ENCODE results near the gene MEIOSIN.

Gene MEIOSIN

DNA sequence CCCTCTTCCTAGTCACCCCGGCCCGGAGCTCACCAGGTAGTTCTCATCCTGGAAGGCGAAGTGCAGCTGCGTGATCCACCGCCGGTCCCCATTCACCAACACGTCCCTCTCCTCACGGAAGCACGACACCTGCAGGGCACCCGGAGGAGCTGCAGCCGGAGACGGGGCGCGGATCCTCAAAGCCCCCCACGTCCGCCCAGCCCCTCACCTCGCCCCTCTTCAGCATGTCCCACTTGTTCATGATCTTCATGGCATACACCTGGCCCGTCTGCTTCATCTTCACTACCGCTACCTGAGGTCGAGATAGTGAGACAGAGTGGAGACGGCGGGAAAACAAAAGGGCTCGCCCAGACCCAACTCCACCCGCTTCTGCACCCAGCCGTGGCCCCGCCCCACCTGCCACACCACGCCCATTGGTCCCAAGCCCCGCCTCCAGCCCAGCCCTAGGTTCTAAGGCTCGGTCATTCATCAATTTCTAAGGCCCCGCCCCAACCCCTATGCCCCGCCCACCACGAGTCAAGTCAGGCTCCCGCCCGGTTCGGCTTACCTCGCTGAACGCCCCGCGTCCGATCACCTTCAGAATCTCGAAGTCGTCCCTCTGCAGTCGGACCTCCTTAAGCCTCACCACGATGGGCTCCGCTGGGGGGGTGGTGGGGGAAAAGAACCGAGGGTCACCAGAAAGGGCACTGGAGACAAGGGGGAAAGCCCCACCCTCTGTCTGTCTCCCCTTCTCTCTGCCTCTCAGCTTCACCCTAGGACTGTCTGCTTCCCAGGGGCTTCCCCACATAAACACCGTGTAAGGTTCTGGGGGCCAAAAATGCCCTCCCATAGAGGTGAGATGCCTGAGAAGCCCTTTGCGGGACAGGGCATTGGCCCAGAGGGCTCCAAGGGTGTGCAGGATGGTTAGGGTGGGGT lies 46.2 kb downstream of the MEIOSIN start:
- peak; percentile 50 to 60 for DNase-seq (ENCODE audit: low read depth in 2 of 2, low spot score in 1 of 2)

- DNase-seq (ENCODE audit: low read depth in 2 of 2, low spot score in 1 of 2), result no peak
Measured at GRCh38 chr19:45780146-45780447, 46.9 kb downstream of the MEIOSIN start.

DNA sequence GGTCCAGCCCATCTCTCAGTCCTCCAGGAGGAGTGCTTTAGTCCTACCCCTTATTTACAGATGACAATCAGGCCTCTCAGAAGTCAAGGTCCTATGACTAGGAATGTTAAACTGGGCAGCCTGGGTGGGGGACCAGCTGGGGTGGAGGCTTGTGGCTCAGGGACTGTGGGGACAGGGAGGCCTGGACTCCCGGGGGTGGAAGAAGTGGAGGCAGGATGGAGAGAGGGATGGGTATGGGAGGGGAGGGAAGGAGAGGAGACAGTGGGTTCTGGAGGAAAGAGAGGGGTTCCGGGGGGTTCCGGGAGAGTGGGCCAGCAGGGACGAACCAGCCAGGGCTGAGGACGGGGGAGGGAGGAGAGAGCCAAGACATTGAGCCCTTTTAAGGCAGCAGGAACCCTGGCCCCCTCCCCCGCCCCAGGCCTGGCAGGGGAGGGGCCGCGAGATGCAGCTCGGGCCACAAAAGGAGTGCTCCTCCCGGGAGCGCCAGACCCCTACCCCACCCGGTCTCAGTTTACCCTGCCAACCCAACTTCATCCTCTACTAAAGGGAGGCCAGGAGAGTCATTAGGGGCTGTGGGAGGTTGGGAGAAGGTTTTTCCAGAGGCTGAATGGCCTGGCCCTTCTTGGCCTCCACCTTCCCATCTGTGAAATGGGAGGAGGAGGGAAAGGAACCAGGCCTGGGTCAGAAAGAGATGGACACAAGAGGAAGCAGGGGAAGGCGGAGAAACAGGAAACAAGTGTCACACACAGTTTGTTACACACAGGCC lies 47.4 kb downstream of the MEIOSIN start:
- no peak for DNase-seq (ENCODE audit: low read depth in 2 of 2, low spot score in 1 of 2)

DNA sequence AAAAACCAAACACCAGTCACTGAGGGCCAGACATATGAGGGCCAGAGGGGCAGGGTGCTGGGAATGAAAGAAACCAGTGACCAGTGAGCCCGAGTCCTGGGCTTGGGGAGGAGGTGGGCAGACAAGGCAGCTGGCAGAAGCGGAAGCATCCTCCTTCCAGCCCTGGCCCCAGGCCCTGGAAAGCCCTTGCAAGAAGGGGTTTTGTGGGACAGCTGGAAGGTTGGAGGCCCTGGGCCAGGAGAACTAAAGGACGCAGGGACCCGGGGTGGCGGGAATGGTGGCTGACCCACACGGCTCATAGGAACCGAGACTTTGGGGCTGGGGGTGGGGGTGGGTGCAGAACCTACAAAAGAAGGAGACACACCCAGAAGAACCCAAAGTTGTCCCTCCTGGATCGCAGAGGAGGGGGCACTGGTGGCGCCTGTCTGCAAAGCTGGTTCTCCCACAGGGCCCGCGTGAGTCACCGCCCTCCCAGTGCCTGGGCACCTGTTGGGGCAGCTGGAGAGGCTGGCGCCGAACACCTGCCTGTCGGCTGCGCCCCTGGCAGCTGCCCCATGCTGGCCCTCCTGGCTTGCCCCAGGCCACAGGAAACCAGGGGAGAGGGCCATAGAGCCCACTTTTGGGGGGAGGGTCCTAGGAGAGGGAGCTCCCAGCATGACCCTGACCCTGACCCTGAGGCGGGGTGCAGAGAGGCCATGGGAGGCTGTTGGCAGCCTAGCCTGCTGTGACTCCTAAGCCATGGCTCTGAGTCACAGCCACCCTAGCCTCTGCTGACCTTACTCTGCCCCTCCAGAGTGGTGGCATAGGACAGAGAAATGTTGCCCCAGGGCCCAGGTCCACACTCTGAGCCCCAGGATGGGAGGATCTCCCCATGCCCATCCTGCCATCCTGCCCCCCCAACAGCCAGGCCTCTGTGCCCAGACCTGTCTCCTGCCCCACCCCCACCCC lies 48.2 kb downstream of the MEIOSIN start:
- no peak for DNase-seq (ENCODE audit: low read depth in 2 of 2, low spot score in 1 of 2)

DNA sequence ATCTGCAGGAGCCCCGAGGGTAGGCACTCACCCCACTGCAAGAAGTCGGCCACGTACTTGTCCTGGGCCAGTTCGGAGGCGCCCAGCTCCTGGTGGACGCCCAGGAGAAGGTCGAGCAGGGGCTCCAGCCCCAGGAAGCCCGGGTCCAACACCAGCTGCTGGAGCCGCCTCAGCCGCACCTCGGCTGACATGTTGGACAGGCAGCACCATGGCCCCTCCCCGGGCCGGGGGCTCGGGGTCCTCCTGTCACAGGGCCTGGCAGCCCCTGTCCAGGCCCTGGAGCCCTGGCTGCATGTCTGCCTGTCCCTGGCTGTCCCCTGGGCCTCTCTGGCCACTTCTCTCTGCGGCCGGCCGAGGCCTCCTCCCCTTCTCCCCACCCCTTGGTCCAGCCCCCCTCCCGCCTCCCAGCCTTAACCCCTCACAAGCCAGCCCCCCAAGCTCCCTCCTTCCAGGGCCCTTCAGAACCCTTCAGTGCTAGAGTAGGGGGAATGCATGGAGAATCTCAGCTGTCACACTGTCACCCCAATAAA lies 49.0 kb downstream of the MEIOSIN start, which contains the start of gene DMPK:
Gene DMPK, minus strand, starts transcription at position 329 of the 530 bp plus-strand sequence. Its CDS starts 138 bp downstream, at position 191.
- no peak for DNase-seq (ENCODE audit: low read depth in 2 of 2, low spot score in 1 of 2)

GRCh38 chr19:45782820-45783785 lies 49.9 kb downstream of the MEIOSIN start:
- no peak for DNase-seq (ENCODE audit: low read depth in 2 of 2, low spot score in 1 of 2)

GRCh38 chr19:45784096-45784495 lies 50.9 kb downstream of the MEIOSIN start:
- no peak for DNase-seq (ENCODE audit: low read depth in 2 of 2, low spot score in 1 of 2)

GRCh38 chr19:45785097-45785496 lies 51.9 kb downstream of the MEIOSIN start:
- DNase-seq (ENCODE audit: low read depth in 2 of 2, low spot score in 1 of 2), result no peak

- DNase-seq (ENCODE audit: low read depth in 2 of 2, low spot score in 1 of 2), result no peak
Measured at GRCh38 chr19:45785781-45786532, 52.7 kb downstream of the MEIOSIN start.

GRCh38 chr19:45786533-45786894 lies 53.3 kb downstream of the MEIOSIN start:
- no peak for DNase-seq (ENCODE audit: low read depth in 2 of 2, low spot score in 1 of 2)

DNA sequence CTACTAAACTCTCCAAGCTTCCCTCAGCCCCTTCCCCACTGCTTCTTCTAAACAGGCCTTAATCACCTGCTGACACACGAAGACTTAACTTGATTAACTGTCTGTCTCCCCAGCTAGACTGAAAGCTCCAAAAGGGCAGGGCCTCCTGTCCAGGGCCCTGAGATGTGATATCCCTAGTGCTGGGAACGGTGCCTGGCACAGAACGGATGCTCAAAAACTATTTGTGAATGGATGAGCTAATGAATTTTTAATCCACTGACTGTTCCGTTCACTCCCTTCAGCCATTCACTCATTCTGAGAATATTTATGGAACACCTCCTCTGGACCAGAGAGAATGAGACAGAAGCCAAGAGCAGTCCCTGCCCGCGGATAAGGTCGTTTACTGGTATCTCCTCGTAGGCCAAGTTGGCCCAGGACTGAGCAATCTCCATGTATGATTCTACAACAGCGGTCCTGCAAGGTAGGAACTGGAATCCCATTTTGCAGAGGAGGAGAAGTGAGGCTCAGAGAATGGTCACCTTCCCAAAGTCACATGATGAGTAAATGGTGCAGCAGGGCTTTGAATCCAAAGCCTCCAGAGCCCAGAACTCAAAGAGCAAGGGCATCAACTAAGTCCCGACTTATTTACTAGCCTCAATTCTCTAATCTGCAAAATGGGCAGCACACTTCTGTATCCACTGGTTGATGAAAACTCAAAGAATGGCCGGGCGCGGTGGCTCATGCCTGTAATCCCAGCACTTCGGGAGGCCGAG lies 56.0 kb downstream of the MEIOSIN start:
- DNase-seq (ENCODE audit: low read depth in 2 of 2, low spot score in 1 of 2), result no peak

GRCh38 chr19:45790942-45791341 lies 57.7 kb downstream of the MEIOSIN start:
- DNase-seq (ENCODE audit: low read depth in 2 of 2, low spot score in 1 of 2), result no peak

GRCh38 chr19:45791744-45792469 lies 58.7 kb downstream of the MEIOSIN start:
- DNase-seq (ENCODE audit: low read depth in 2 of 2, low spot score in 1 of 2), result no peak

GRCh38 chr19:45792470-45793177 lies 59.4 kb downstream of the MEIOSIN start, which contains the start of gene DMWD:
Gene DMWD, minus strand, starts transcription at chr19:45792845. Its CDS starts 89 bp downstream, at chr19:45792756.
- DNase-seq (ENCODE audit: low read depth in 2 of 2, low spot score in 1 of 2), result peak; percentile 99

DNA sequence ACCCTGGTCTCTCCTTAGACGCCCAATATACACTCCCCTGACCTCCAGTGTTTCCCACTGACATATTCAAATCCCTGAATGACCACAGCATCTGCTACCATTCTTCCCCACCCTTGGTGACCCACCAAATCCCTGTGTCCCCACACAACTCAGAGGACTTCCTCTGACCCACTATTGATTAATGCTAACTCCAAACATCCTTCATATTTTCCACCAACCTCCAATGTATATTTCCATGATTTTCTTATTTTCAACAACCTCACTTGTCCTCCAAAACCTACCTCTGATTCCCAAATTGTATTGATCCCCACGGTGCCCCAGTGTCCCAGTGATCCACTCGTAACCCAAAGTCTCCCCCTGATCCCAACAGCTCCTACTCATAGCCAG lies 59.9 kb downstream of the MEIOSIN start:
- DNase-seq (ENCODE audit: low read depth in 2 of 2, low spot score in 1 of 2), result no peak

DNA sequence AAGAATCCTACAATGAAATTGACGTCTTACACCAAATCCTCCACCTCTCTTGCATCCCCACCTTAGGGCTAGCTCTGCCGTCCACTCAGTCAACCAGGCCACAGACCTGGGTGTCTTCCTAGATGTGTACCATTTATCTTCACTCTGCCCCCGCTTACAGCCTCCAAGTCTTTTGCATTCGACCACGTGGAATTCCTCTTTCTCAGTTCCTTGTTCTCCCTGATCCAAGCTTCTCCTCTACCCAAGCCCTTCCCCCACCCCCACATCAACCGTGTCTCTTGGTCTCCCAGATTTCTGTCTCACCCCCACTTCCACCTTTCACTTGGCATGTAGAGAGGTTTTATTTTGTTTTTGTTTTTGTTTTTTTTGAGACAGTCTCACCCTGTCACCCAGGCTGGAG lies 60.6 kb downstream of the MEIOSIN start:
- DNase-seq (ENCODE audit: low read depth in 2 of 2, low spot score in 1 of 2), result no peak

GRCh38 chr19:45794627-45795026 lies 61.4 kb downstream of the MEIOSIN start:
- DNase-seq (ENCODE audit: low read depth in 2 of 2, low spot score in 1 of 2), result no peak
